ENCODE measurements around the gene ZNF148. TPM values are rescaled to one million over a fixed set of nuclear protein-coding genes. Genes with fewer than 3 reads are reported as not detected.

Gene ZNF148
- total RNA-seq, 1 experiment from 2014 or later: 18.3 TPM

DNA sequence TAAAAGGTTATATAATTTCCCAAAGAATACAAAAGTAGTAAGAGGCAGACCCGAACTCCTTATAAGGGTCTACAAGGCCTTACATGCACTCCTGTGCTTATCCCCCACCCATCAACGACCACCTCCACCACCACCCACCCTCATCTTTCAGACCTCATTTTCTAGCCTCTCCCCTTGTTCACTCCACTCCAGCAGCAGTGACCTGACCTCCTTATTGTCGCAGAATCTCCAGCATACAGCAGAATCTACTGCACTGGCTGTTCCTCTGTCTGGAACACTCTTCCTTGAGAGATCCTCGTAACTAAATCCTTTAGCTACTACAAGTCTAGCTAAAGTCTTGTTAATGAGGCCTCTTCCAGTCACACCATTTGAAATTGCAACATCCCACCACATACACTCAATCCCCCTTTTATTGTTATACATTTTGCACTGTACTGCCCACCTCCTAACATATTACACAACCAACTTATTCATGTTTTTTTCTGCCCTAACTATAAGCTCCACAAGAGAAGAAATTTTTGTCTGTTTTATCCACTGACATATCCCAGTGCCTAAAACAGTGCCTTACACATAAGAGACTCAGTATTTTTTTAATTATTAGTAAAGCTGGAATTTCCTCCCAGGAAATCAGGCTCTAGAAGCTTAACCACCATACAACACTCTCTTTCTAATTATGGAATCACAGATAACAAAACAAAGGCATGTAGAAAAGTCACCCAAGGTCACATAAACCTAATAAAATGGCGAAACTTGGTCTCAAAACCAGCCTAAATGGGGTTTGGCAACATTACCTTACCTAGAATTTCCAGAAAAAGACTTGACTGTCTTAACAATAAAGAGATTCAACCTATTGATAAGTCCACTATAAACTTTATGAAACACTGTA, 40.2 kb downstream of the ZNF148 start:
- no peak for DNase-seq (ENCODE audit: low read depth)

GRCh38 chr3:125332504-125332903, 42.6 kb downstream of the ZNF148 start:
- DNase-seq (ENCODE audit: low read depth): no peak

DNA sequence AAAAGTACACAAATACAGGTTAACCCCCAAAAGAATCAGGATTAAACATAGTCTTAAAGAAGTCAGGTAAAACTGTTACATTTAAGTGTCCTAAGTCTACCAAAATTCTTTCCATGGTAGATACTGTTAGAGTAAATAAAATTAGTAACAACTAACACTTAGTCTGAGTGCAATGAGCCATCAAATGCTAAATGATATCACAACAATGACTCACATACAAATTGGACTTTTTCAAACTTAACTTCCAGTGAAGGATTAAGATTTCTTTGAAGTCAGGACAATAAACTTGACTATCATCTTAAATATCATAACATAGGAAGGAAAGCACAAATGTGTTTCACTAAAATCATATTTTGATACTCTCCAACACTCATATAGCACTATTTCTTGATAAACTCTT, 43.9 kb downstream of the ZNF148 start:
- no peak for DNase-seq (ENCODE audit: low read depth)

GRCh38 chr3:125326957-125327356, 48.2 kb downstream of the ZNF148 start:
- DNase-seq (ENCODE audit: low read depth): no peak

- DNase-seq (ENCODE audit: low read depth): no peak
These were observed 49.4 kb downstream of the ZNF148 start for GRCh38 chr3:125325746-125326145.

- DNase-seq (ENCODE audit: low read depth): no peak
These were observed 50.8 kb downstream of the ZNF148 start for GRCh38 chr3:125324341-125324740.

- DNase-seq (ENCODE audit: low read depth): no peak
These were observed 52.2 kb downstream of the ZNF148 start for GRCh38 chr3:125322917-125323316.

- DNase-seq (ENCODE audit: low read depth): peak; percentile 25
These were observed 53.0 kb downstream of the ZNF148 start for GRCh38 chr3:125322166-125322565.

GRCh38 chr3:125319765-125320164, 55.4 kb downstream of the ZNF148 start:
- DNase-seq (ENCODE audit: low read depth): no peak

GRCh38 chr3:125318871-125319270, 56.3 kb downstream of the ZNF148 start:
- no peak for DNase-seq (ENCODE audit: low read depth)

- no peak for DNase-seq (ENCODE audit: low read depth)
These were observed 56.8 kb downstream of the ZNF148 start for GRCh38 chr3:125318167-125318865.

DNA sequence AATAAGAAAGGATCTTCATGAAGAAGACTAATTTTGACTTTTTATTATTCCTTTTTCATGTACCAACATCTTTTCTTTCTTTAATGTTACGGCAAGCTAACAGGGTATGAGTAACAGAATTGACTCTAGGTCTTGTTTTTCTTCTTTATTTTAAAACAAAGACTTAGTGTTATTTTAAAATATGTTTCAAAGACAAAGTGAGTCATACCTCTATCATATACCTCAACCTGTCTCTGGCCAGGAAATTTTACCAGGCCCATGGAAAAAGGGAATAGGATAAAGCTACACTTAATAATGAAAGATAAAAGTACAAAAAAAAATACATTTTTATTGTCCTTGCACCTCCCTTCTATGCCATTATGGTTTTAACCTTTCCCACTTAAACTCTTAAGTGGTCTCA, 57.4 kb downstream of the ZNF148 start:
- DNase-seq (ENCODE audit: low read depth): no peak

DNA sequence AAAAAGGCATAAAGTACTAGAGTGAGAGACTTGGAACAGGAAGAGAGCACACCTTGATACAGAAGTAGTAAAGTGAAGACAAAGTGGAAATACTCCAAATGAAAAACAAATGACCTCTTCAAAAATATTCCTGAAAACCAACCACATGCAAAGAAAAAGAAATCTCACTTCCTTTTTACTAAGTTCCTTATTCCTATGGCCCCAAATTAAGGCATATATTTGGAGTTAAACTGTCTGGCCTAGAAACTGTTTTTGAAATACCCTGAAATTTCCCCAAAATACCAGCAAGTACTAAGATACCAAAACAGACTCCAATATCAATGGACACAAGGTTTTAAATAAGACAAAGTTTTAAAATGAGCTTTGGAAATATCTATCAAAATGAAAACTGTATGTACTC, 58.2 kb downstream of the ZNF148 start:
- DNase-seq (ENCODE audit: low read depth): no peak

DNA sequence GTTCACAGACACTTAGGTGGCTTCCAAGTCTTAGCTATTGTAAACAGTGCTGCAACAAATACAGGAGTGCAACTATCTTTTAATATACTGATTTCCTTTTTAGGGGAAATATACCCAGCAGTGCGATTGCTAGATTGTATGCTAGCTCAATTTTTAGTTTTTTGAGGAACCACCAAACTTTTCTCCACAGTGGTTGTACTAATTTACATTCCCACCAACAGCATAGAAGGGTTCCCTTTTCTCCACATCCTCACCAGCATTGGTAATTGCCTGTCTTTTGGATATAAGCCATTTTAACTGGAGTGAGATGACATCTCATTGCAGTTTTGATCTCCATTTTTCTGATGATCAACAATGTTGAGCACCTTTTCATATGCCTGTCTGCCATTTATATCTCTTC, 58.9 kb downstream of the ZNF148 start:
- DNase-seq (ENCODE audit: low read depth): no peak

DNA sequence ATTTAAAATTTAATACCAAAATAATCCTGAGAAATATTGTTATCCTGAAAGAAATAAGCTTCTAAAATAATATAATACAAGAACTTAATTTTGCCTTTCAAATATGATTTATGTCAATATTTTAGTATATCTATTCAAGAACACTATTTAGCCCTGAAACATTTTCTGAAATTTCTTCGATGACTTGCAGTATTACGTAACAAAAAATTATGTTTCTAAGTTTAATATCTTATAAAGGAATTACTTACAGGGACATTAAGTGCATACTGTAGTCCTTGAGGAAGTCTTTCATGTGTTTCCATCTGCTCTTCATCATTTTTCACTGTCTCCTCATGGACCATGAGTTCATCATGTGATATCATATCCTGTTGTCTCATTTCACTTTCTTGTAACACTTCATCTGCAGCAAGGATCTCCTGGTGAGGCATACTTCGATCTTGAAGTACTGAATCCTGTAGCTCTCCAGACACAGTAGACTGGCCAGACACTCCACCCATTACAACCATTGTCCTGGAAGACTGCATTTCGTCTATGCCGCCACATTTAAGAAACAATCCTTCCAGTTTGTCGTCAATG, 62.0 kb downstream of the ZNF148 start:
- peak; percentile 10 for DNase-seq (ENCODE audit: low read depth)

GRCh38 chr3:125310623-125311081, 64.5 kb downstream of the ZNF148 start:
- peak; percentile 73 for DNase-seq (ENCODE audit: low read depth)

DNA sequence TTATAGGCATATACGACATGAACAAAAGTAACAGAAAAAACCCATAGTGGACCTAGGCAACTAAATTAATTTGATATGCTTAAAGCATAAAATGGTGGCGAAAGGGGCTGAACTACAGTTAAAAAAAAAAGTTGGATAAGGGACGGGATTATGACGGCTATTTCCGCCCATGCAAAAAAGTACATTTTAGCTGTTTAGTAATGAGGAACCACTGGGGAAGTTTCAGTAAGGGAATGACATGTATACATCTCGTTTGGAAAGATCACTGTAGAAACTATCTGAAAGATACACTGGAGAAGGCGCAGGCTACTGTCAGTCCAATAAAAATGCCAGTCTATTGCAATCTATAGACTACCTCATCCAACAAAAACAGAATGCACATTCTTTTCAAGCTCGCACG, 65.6 kb downstream of the ZNF148 start:
- no peak for DNase-seq (ENCODE audit: low read depth)

DNA sequence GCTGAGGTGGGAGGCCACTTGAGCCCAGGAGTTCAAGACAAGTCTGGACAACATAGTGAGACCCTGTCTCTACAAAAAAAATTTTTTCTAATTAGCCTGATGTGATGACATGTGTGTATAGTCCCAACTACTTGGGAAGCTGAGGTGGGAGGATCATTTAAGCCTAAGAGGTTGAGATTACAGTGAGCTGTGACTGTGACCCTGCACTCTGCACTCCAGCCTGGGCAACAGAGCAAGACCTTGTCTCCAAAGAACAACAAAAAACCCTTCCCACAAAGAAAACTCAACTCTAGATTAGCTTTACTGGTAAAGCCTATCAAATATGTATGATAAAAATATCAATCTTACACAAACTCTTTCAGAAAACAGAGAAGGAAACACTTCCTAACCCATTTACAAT, 68.5 kb downstream of the ZNF148 start:
- DNase-seq (ENCODE audit: low read depth): no peak

- DNase-seq (ENCODE audit: low read depth): no peak
These were observed 72.2 kb downstream of the ZNF148 start for GRCh38 chr3:125302932-125303331.

DNA sequence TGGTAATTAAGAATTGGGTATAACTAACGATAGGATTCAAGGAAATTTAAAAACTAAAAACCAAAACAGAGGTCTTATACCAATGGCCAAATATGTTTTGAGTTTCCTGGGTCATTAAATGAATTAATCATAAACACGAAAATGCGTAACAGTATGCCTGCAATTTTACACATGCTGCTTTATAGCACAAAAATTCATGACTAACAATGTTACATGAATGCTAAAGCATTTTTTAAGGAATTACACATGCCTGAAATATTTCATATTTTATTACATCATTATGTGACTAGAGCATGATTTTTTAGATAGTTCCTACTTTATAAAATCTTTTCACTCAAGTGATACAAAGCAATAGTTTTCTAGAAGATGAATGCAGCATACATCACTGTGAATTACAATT, 74.7 kb downstream of the ZNF148 start:
- DNase-seq (ENCODE audit: low read depth): no peak

GRCh38 chr3:125294411-125294810, 80.7 kb downstream of the ZNF148 start:
- DNase-seq (ENCODE audit: low read depth): no peak

DNA sequence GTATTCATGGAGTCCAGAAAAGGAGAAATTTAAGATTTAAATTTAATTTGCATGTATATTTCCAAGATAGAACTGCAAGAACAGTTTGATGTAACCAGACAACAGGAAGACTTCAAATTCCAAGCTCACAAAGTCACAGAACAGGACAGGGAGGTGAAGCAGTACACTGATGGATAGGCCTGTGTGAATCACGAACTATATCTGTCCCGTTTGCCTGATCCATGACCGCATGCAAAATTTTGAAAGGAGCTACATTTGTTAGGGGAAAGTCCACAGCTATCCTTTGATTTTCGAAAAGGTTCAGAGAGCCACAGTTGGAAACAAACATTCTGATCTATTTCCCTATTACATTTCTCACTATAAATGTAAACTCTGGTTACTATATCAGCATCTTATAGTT, 83.1 kb downstream of the ZNF148 start:
- DNase-seq (ENCODE audit: low read depth): no peak
